GM19328 (cell line): Measurements from ENCODE around the gene FAM110A.
"Not testable (repeated sequence)": the region's sequence is repeated elsewhere in the genome, so short reads cannot be mapped to it uniquely, and the experiment has no call there.

Source experiments
- ATAC-seq: cut with Tn5 transposase; IDR thresholded peaks from one replicate; pipeline ENCODE4 v1.9.1; 2021; ENCODE audit warnings: mild to moderate bottlenecking, moderate library complexity; ENCODE audit not compliant: unreplicated experiment

FAM110A gene

DNA sequence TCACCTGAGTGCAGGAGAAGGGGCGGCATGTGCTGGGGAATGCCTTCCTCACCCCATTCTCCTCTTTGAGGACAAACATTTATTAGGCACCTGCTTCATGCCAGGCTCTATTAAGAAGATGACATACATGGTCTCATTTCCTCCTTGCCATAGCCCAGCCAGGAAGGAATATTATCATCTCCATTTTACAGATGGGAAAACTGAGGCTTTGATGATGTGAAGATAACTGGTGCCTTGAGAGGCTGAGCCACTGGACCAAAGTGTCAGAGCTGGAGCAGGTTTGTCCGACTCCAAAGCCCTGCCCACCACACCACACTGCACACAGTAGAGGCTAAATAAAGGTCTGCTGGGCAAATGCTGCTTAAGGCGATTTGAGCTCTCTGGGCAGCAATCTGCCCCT is 37.2 kb downstream of the FAM110A start:
- ATAC-seq = no peak

DNA sequence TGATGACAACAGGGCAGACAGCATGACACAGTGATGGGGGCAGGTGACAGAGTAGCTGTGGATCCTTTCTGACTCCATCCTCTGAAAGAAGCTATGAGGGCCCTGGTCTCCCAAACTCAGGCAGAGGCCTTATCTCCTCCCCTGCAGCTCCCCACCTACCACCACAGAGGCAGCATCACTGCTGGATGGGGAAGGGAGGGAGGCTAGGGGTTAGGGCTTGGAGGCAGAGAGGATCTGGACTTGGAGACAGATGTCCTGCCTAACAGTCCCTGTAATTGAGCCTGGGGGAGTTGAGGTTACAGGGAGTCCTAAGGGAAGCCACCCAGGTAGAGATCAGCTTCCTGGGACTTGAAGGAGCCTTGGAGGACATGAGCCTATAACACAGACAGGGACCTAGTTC is 37.9 kb downstream of the FAM110A start:
- no peak for ATAC-seq

DNA sequence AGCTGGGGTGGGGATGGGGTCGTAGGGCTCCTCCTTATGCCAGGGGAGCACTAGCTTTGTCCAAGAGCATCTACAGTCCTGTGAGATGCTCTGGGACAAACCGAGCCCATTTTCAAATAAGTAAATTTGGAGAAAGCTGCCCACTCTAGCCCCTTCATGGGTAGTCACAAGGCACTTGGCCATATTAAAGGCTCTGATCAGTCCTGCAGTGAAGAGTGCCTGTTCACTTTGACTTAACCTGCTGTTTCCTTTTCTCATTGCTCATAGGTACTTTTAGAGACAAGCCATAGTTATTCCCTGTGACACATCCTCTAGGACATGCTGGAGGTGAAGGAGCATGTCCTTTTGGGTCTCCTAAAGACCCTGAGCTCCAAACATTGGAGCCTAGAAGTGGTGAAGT is 38.4 kb downstream of the FAM110A start:
- no peak for ATAC-seq

DNA sequence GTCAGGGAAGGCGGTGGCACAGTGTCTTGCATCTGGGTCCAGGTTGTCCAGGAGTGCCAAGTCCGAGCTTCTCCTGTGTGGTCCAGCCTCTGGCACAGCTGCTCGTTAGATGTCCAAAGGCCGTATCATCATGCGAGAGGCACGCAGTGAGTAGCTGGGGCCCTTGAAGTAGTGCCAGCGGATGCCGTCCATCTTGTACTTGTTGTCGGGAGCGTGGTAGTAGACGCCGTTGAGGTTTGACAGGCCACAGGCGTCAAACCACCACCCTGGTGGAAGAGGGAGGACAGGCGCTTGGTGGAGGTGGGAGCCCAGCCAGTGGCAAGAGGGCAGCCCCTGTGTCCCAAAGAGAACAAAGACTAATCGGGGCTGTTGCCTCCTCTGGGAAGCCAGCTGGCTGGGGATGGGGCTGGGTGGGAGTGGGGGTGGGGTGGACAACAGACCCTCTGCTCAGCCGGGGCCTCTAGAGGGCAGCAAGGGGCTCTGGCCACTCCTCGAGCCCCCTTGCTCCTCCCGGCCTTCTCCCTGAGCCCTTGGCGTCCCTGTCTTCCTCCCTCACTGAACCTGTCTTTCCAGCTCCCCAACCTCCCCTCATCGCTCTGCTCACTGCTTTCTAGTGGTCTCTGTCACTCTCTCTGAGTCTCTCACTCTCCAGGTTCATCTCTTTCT is 39.5 kb downstream of the FAM110A start:
- ATAC-seq = no peak

DNA sequence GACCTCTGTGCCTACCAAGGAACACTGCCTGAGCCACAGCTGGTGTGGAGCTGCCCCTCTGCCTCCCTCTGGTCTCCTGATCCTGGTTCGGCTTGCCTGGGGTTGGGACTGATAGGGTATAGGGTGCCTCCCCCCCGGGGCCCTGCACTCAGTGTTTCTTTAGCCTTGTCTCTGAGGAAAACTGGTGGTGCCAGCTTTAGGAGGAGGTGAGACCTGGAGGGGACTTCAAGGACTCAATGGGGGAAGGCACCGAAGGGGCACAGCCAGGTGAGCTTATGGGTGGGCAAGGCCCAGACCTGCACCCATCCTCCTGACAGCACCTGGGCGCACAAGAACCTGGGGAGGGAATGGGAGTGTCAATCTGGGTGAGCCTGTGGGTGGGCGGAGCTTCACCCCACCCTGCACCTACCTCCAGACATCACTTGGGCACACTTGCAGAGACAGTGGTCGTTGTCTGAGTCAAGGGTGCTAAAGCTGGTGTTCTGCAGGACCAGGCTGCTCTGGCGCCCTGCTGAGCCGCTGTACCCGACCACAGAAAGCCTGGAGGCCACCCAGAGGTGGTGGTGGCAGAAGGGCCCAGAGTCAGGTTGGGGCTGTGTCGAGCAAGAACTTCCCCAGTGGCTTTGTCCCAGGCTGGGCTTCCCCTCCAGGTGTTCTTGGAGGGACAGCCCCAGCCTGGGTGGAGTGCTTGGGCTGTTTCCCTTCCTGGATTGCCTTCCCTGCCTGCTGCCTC is 40.5 kb downstream of the FAM110A start:
- no peak for ATAC-seq

DNA sequence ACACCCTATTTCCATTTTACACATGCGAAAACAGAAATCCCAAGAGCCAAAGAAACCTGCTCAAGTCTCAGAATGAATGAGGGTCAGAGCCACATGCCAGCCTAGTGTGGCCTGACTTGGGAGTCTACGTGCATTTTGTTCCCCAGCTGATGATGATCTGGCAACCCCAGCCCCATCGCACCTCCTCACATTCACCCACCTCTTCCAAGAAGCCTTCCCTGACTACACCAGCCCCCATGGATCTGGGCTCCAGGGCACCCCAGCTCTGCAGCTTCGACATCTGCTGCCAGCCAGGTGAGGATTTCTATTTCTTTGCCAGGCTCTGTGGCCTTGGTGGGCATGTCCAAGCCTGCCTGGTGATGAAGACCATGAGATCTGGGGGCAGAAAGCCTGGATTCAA is 41.6 kb downstream of the FAM110A start:
- ATAC-seq = no peak

DNA sequence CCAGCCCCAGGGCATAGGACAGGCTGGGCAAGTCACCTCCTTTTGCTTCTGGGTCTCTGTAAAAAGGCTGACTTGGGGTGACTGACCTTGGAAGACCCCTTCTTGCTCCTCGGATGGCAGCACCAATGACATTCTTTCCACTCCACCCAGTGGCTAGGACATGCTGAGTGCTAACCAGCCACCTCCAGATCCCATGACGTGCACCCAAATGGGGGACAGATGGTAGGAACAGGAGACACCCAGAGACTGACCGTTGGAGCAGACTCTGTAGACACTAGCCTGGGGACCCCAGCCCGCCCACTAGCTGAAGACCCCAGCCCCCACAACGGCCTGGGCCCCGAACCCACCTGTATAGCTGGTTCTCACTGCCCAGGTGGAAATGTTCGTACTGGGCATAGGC is 44.3 kb downstream of the FAM110A start:
- no peak for ATAC-seq

DNA sequence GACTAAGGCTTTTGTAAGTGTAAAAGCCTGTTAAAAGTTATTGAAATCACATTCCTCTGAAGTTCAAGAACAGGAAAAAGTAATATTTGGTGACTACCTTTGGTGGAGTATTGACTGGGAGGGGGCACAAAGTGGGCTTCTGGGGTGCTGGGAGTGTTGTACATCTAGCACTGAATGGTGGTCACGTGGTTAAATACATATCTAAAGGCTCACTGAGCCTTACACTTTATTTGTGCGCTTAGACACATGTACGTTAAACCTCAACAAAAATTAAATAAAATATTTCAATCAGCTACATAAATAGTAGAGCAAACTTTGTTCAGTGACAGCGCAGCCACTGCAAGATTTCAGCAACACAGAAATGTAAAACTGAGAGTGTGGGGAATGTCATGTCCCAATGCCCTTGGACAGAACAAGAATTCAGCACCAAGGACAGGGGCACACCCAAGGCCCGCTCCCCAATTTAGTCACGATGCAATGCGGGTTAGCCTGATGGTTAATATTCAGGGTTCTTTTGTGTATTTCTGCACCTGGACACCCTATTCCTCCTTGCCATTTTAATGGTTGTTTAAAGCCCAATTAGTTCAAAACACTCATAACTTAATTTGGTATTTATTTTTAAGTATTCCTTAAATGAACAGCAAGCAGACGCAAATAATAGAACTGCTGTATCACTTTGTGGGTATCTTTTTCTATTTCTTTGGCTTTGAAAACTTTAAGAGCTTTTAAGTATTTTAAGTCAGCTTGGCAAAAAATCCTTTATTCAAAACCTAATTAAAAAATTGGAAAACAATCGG is 45.2 kb downstream of the FAM110A start:
- no peak for ATAC-seq

DNA sequence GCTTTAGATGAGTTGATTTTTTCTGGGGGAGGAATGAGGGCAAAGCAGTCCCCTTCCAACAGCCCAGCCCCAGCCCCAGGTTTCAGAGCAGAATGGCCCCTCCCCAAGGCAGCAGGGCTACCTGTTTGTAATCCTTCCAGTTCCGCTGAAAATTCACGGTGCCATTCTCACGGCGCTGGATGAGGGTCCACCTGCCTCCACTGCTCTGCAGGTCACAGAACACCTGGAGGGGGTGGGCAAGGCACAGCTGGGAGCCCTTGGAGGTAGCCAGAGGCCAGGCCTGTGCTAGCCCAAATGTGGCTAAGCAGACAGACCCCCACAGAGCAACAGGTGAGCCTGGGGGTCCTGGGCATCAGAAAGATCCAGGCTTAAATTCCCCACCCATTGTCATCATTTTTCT is 46.1 kb downstream of the FAM110A start:
- no peak for ATAC-seq

DNA sequence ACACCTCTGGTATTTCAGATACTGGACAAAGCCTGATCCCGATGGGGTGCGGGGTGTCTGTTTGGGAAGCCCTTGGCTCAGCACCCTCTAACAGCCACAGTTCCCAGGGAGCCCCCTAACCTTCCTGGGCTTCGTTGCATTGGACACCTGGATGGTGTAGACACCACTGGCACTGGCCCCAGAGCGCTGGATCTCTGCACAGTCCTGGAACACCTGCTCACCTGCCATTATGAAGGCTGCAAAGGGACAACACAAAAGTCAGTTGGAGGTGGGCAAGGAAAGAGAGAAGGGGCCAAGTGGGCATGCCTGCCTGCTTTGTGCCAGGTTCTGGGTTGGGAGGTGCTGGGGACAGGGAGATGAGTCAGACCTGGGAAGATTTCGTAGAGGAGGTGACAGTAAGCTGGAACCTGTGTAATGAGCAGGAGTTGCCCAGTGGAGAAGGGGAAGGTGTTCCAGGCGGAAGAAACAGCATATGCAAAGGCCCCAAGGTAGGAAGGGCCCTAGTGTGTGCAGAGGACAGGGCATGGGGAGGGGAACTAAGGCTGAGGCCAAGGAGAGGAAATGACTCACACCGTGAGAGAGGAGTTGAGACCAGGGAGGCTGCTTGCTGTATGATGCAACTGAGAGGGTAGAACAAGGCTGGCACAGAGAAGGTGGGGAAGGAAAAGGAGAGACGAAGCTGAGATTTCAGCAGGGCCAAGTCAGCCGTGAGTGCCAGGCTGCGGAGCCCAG is 47.7 kb downstream of the FAM110A start:
- ATAC-seq = no peak

DNA sequence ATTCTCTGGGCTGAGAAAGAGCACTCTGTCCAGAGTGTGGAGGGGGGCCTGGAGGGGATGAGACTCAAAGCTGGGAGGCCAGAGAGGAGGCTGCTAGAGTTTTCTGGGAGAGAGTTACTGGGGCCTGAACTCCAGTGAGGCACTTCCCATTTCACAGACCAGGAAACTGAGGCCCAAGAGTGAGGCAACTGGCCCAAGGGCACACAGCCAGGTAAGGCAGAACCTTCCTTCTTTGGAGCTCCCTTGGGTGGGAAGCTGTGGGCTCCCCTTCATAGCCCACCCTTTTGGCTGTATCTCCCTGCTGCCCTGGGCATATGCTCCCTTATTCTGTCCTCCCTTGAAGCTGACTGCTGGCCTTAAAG is 48.2 kb downstream of the FAM110A start:
- ATAC-seq = no peak

DNA sequence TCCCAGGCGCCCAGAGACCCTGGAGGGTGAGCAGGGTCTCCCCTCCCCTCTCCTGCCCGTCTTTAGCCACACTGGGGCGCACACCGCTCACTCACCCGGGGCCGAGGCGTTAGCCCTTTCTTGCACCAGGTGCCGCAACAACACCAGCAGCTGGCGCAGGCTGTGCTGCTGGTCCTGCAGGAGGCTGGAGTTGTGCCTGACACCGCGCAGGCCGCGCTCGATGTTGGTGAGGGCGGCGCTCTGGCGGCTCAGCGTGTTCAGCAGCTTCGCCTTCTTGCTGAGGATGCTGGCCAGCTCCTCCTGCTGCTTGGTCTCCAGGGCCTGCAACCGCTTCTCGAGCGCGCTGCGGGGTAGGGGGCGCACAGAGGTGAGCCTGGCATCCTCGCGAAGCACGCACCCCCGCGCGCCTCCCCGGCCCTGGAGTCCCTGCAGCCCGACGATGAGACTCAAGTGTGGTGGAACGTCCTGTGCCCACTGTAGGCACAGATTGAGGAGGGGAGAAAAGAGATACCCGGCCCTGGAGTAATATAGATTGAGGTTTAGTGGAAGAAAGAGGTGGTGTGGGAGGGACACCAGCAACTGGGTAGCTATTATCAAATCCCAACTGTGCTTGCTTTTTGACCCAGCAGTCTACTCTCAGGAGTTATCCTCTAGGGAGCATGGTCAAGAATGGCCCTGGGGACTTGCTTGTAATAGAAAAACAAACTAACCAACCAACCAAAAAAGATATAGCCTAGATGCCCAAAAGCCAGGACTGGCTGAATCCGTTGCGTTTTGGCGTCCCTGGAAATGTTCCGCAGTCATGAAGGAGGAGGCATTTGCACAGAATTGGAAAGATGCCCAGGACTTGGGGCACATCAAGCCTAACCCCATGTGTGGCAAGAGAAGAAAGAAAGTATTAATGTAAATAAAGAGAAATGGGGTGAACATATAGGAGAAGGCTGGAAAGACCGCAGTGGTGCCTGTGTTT is 51.8 kb downstream of the FAM110A start:
- no peak for ATAC-seq

DNA sequence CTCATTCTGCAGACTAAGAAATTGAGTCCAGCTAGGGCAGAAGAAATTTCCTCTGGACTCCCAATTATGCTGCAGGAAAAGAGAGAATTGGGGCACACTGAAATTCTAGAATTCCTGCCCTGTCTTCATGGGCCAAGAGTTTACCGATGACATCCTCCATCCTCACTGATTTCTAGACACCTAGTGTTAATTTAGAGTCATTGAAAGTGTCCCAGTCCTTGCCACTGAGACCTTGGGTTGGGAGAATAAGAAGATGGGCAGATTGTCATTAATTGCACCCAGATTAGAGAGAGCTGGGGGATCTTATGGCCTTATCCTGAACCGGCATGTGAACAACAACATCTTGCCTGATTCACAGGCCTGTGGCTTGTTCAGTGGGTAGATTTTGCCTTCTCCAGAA is 53.6 kb downstream of the FAM110A start:
- no peak for ATAC-seq

DNA sequence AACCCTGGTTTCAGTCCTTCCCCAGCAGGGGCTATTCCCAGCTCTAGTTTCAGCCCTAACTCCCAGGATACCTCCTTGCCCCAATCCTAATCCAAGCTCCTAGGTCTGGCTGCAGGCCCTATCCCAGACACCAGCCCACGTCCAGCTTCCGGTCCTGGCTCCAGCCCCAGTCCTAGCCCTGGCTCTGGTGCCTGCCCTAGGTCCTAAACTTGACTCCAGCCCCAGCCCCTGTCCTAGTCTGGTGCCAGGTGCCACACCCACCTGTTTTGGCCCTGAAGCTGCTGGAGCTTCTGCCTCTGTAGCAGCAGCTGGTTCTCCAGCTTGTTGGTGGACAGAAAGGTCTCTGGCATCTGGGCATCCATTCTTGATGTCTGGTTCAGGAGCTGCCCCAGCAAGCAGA is 54.5 kb downstream of the FAM110A start:
- ATAC-seq = no peak

DNA sequence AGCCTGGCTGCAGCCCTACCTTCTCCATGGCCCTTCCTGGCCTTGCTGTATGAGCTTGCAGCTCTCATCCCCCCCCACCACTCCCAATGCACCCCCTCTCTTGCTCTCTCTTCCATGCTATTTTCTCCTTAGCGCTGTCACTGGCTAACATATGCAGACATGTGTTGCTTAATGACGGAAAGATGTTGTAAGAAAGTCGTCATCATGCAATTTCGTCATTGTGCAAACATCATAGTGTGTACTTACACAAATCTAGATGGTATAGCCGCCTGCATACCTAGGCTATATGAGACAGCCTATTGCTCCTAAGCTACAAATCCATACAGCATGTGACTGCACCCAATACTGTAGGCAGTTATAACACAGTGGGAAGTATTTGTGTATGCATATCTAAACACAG is 55.6 kb downstream of the FAM110A start:
- no peak for ATAC-seq

DNA sequence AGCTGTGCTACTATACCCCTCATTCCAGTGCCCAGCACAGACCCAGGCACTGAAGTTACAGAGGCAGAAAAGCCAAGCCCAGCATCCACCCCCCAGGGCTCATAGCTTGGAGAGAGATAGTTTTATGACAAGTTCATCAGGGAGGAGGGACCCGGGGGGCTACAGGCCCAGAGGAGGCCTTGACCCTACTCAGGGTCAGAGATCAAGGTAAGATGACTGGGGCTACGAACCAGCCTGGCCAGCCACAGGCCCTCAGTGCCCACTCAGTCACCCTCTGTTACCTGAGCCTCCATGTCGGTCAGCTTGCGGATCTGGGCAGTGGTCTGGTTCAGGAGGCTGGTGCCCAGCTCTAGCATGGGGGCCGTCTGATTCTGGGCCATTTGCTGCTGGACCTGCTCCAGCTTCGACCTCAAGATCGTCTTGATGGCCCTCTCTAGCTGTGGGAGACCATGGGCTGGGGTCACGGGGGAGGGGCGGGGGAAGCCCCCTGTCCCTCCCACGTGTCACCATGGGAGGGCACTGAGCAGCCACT is 56.5 kb downstream of the FAM110A start:
- ATAC-seq = no peak

DNA sequence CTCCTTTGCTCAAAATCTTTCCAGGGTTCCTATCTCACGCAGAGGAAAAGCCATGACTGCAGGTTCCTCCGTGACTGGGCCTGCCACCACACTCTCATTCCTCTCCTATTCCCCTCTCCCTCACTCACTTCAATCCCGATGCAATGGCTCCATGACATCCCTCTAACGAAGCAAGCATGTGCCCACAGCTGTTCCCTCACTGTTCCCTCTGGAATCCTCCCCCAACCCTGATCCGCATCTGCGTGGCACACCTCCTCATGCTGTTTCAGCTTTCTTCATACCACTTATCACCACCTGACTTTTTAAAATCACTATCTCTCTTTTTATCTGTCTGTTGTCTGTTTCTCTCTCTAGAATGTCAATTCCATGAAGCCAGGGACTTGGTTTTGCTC is 57.1 kb downstream of the FAM110A start:
- ATAC-seq = no peak

DNA sequence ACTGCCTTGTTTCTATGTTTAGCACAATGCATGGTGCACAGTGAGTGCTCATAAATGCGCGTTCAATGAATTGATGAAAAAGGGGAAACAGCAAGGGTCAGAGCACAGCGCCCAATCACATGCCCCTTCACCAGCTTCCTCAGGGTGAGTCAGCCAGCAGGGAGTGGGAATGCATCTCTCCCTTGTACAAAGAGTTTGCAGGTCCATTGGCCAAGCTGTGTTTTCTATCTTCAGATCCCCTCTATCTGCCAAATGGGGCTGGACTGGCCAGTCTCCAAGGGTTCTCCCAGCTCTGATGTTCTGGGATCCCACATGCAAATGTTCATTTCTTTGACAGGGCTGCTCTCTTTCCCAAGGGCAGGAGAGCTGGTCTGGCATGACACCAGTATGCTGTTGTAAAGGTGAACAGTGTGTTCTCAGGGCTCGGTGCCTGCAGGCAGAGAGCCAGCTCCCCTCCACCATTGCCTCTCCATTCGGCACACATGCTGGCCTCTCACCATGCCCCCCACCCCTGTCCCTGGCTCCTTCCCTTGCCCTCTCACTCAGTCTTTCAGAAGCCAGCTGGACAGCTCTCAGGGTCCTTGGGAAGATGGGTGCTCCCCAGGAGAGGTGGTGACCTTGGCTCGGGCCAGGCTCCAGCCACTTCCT is 57.7 kb downstream of the FAM110A start:
- ATAC-seq = no peak

DNA sequence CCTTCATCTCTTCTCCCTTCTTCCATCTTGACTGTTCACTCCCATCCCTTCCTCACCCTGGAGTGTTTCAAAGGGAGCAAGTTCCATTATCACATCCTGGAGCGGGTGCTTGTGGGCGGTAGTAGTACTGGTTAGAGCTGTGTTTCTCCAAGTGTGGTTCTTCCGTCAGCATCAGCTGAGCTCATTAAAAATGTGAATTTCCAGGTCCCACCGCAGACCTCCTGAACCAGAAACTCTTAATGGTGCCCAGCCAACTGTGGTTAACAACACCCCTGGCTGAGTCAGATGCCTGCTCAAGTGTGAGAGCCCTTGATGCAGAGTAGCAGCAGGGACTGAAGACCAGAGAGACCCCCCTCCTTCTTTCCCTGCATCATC is 58.2 kb downstream of the FAM110A start:
- ATAC-seq = no peak

DNA sequence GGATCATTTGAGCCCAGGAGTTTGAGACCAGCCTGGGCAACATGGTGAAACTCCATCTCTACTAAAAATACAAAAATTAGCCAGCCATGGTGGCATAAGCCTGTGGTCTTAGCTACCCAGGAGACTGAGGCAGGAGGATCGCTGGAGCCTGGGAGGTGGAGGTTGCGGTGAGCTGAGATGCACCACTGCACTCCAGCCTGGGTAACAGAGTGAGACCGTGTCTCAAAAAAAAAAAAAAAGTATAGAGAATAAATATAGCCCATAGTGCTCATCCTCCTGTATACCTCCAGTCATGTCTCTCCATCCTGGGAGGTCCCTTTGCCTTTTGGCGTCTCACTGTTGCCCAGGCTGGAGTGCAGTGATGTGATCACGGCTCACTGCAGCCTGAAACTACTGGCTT is 58.9 kb downstream of the FAM110A start:
- not testable (repeated sequence) for ATAC-seq
